MG63 (cell line): ENCODE data around the gene ZNF280D. TPM values are rescaled to one million over a fixed set of nuclear protein-coding genes. Genes with fewer than 3 reads are reported as not detected.
A peak's percentile ranks its signal among the peaks of the same experiment; 100 is the strongest.

Source experiments
- DNase-seq: peaks from one replicate; pipeline ENCODE4 v3.0.0-alpha.2; 2020
- H3K27me3 ChIP-seq: fragments of 250-450 bp; sonication (Bioruptor Pico); 2 replicates; pipeline ENCODE4 v1.5.1; 2020; ENCODE audit warnings: mild to moderate bottlenecking, moderate library complexity
- H3K36me3 ChIP-seq: fragments of 250-450 bp; sonication (Bioruptor Pico); 2 replicates; pipeline ENCODE4 v1.5.1; 2020; ENCODE audit warnings: mild to moderate bottlenecking, moderate library complexity
- H3K4me3 ChIP-seq: fragments of 250-450 bp; sonication (Bioruptor Pico); 2 replicates; pipeline ENCODE4 v1.5.1; 2020; ENCODE audit warnings: mild to moderate bottlenecking, moderate library complexity
- H3K9me3 ChIP-seq: fragments of 250-450 bp; sonication (Bioruptor Pico); 2 replicates; pipeline ENCODE4 v1.5.1; 2020; ENCODE audit warnings: mild to moderate bottlenecking, moderate library complexity
- total RNA-seq: library from RNA; depleted of rRNA; stranded (reverse); fragments of >200 nt; shearing (Covaris generic); gene quantifications from 2 replicates; pipeline ENCODE4 v1.2.3, GENCODE V29; 2014; ENCODE audit warnings: low replicate concordance

Gene ZNF280D
- total RNA-seq, 1 experiment from 2014 or later, result 12.2 TPM

GRCh38 chr15:56758770-56759449, 25.6 kb upstream of the ZNF280D start:
- DNase-seq, result no peak
- Histone ChIP-seq H3K9me3 (no peaks in the 10 kb centered on the region), H3K4me3 (no peak overlapping the region), H3K36me3 (no peaks in the 10 kb centered on the region), H3K27me3 (no peaks in the 10 kb centered on the region)

GRCh38 chr15:56757875-56758274, 24.6 kb upstream of the ZNF280D start:
- DNase-seq, result no peak
- H3K9me3 ChIP-seq, result no peaks in the 10 kb centered on the region
- no peak overlapping the region for H3K4me3 ChIP-seq
- no peaks in the 10 kb centered on the region for H3K27me3 ChIP-seq
- H3K36me3 ChIP-seq, result no peaks in the 10 kb centered on the region

- Histone ChIP-seq H3K27me3 (no peaks in the 10 kb centered on the region), H3K9me3 (no peaks in the 10 kb centered on the region), H3K4me3 (no peak overlapping the region), H3K36me3 (no peaks in the 10 kb centered on the region)
- no peak for DNase-seq
Observed at GRCh38 chr15:56754772-56755370, 21.6 kb upstream of the ZNF280D start.

- no peak overlapping the region for H3K4me3 ChIP-seq
- no peaks in the 10 kb centered on the region for H3K27me3 ChIP-seq
- DNase-seq, result no peak
- H3K9me3 ChIP-seq, result no peaks in the 10 kb centered on the region
- H3K36me3 ChIP-seq, result no peaks in the 10 kb centered on the region
Observed at GRCh38 chr15:56752986-56753385, 19.7 kb upstream of the ZNF280D start.

GRCh38 chr15:56749982-56750381, 16.7 kb upstream of the ZNF280D start:
- no peaks in the 10 kb centered on the region for H3K36me3 ChIP-seq
- no peak for DNase-seq
- no peak overlapping the region for H3K4me3 ChIP-seq
- H3K9me3 ChIP-seq, result no peaks in the 10 kb centered on the region
- H3K27me3 ChIP-seq, result no peaks in the 10 kb centered on the region

- H3K9me3 ChIP-seq, result no peaks in the 10 kb centered on the region
- DNase-seq, result no peak
- H3K27me3 ChIP-seq, result no peaks in the 10 kb centered on the region
- H3K36me3 ChIP-seq, result no peaks in the 10 kb centered on the region
- no peak overlapping the region for H3K4me3 ChIP-seq
Observed at GRCh38 chr15:56744701-56745683, 11.7 kb upstream of the ZNF280D start.

- Histone ChIP-seq H3K36me3 (no peaks in the 10 kb centered on the region), H3K9me3 (no peaks in the 10 kb centered on the region), H3K27me3 (no peaks in the 10 kb centered on the region), H3K4me3 (no peak overlapping the region)
- no peak for DNase-seq
Observed at GRCh38 chr15:56741541-56741940, 8.2 kb upstream of the ZNF280D start.

GRCh38 chr15:56739964-56740640, 6.8 kb upstream of the ZNF280D start:
- Histone ChIP-seq H3K36me3 (no peaks in the 10 kb centered on the region), H3K4me3 (no peak overlapping the region), H3K9me3 (no peaks in the 10 kb centered on the region), H3K27me3 (no peaks in the 10 kb centered on the region)
- DNase-seq, result peak; percentile 2

GRCh38 chr15:56739474-56739873, 6.2 kb upstream of the ZNF280D start:
- Histone ChIP-seq H3K27me3 (no peaks in the 10 kb centered on the region), H3K9me3 (no peaks in the 10 kb centered on the region), H3K4me3 (no peak overlapping the region), H3K36me3 (no peaks in the 10 kb centered on the region)
- DNase-seq, result no peak

- Histone ChIP-seq H3K4me3 (no peak overlapping the region), H3K36me3 (no peaks in the 10 kb centered on the region), H3K27me3 (no peaks in the 10 kb centered on the region), H3K9me3 (peaks cover 3% of the 10 kb centered on the region; the same call in 1 of the 2 replicates)
- DNase-seq, result no peak
Observed at GRCh38 chr15:56737791-56738190, 4.5 kb upstream of the ZNF280D start.

- peaks cover 3% of the 10 kb centered on the region; the same call in 1 of the 2 replicates for H3K9me3 ChIP-seq
- no peak for DNase-seq
- H3K36me3 ChIP-seq, result no peaks in the 10 kb centered on the region
- H3K4me3 ChIP-seq, result no peak overlapping the region
- H3K27me3 ChIP-seq, result no peaks in the 10 kb centered on the region
Observed at GRCh38 chr15:56736881-56737707, 3.8 kb upstream of the ZNF280D start.

GRCh38 chr15:56736308-56736707, 3.0 kb upstream of the ZNF280D start:
- no peak overlapping the region for H3K4me3 ChIP-seq
- no peaks in the 10 kb centered on the region for H3K27me3 ChIP-seq
- H3K9me3 ChIP-seq, result peaks cover 3% of the 10 kb centered on the region; the same call in 1 of the 2 replicates
- DNase-seq, result no peak
- H3K36me3 ChIP-seq, result no peaks in the 10 kb centered on the region

- DNase-seq, result no peak
- peaks cover 3% of the 10 kb centered on the region for H3K36me3 ChIP-seq
- peaks cover 3% of the 10 kb centered on the region; the same call in 1 of the 2 replicates for H3K9me3 ChIP-seq
- H3K4me3 ChIP-seq, result no peak overlapping the region
- H3K27me3 ChIP-seq, result no peaks in the 10 kb centered on the region
Observed at GRCh38 chr15:56735589-56735988, 2.3 kb upstream of the ZNF280D start.

- Histone ChIP-seq H3K9me3 (peaks cover 3% of the 10 kb centered on the region; the same call in 1 of the 2 replicates), H3K4me3 (peak overlapping the region; percentile 85), H3K27me3 (no peaks in the 10 kb centered on the region), H3K36me3 (peaks cover 9% of the 10 kb centered on the region)
- DNase-seq, result no peak
Observed at GRCh38 chr15:56734013-56734635, 815 bp upstream of the ZNF280D start.

- Histone ChIP-seq H3K27me3 (no peaks in the 10 kb centered on the region), H3K9me3 (peaks cover 3% of the 10 kb centered on the region; the same call in 1 of the 2 replicates), H3K4me3 (peak overlapping the region; percentile 85), H3K36me3 (peaks cover 9% of the 10 kb centered on the region)
- no peak for DNase-seq
Observed at GRCh38 chr15:56732886-56733135, 498 bp downstream of the ZNF280D start.
